HEK293 (cell line): ENCODE measurements around the gene BCL2L11.

Experiments used
- EGR2 ChIP-seq: fragments of 450-650 bp; formaldehyde crosslinking; IDR thresholded peaks from 2 replicates; pipeline ENCODE4 v1.5.1; 2016; ENCODE audit warnings: low read depth, missing biosample characterization, missing genetic modification characterization
- KLF1 ChIP-seq: fragments of 450-650 bp; formaldehyde crosslinking; IDR thresholded peaks from 2 replicates; pipeline ENCODE4 v1.5.1; 2016; ENCODE audit warnings: missing biosample characterization, missing genetic modification characterization
- OVOL3 ChIP-seq: fragments of 450-650 bp; formaldehyde crosslinking; IDR thresholded peaks from 2 replicates; pipeline ENCODE4 v1.5.1; 2016; ENCODE audit warnings: missing biosample characterization, missing genetic modification characterization
- TRIM28 ChIP-seq: IDR thresholded peaks from 2 replicates; pipeline ENCODE4 v1.6.1; 2011; ENCODE audit warnings: low read length, control low read depth, borderline replicate concordance
- ZNF133 ChIP-seq: fragments of 450-650 bp; formaldehyde crosslinking; IDR thresholded peaks from 2 replicates; pipeline ENCODE4 v1.5.1; 2016; ENCODE audit warnings: missing biosample characterization, missing genetic modification characterization
- ZNF138 ChIP-seq: fragments of 450-650 bp; formaldehyde crosslinking; IDR thresholded peaks from 2 replicates; pipeline ENCODE4 v1.5.1; 2016; ENCODE audit warnings: missing biosample characterization, missing genetic modification characterization, borderline replicate concordance
- ZNF16 ChIP-seq: fragments of 450-650 bp; formaldehyde crosslinking; IDR thresholded peaks from 2 replicates; pipeline ENCODE4 v1.5.1; 2016; ENCODE audit warnings: low read depth, missing biosample characterization, missing genetic modification characterization
- ZNF391 ChIP-seq: fragments of 450-650 bp; formaldehyde crosslinking; IDR thresholded peaks from 2 replicates; pipeline ENCODE4 v1.5.1; 2016; ENCODE audit warnings: low read depth, missing biosample characterization, missing genetic modification characterization, borderline replicate concordance
- ZNF529 ChIP-seq: fragments of 450-650 bp; formaldehyde crosslinking; IDR thresholded peaks from 2 replicates; pipeline ENCODE4 v1.5.1; 2017; ENCODE audit warnings: missing genetic modification characterization, missing biosample characterization; ENCODE audit not compliant: insufficient replicate concordance
- ZNF571 ChIP-seq: fragments of 450-650 bp; formaldehyde crosslinking; IDR thresholded peaks from 2 replicates; pipeline ENCODE4 v1.5.0; 2017; ENCODE audit warnings: missing biosample characterization, missing genetic modification characterization
- ZNF791 ChIP-seq: fragments of 450-650 bp; formaldehyde crosslinking; IDR thresholded peaks from 2 replicates; pipeline ENCODE4 v1.5.1; 2016; ENCODE audit warnings: missing biosample characterization, missing genetic modification characterization
- TF ChIP-seq, protein P1 (sequence below): fragments of 450-650 bp; formaldehyde crosslinking; conservative IDR thresholded peaks from 2 replicates; pipeline ENCODE4 v1.5.1; 2016; ENCODE audit warnings: low read depth, missing biosample characterization, missing genetic modification characterization
- TF ChIP-seq, protein P2 (sequence below): fragments of 450-650 bp; formaldehyde crosslinking; IDR thresholded peaks from 2 replicates; pipeline ENCODE4 v1.5.1; 2017; ENCODE audit warnings: missing biosample characterization, missing genetic modification characterization
- TF ChIP-seq, protein P3 (sequence below): fragments of 450-650 bp; formaldehyde crosslinking; conservative IDR thresholded peaks from 2 replicates; pipeline ENCODE4 v1.5.1; 2016; ENCODE audit warnings: low read depth, missing biosample characterization, missing genetic modification characterization
- TF ChIP-seq, protein P4 (sequence below): fragments of 450-650 bp; formaldehyde crosslinking; IDR thresholded peaks from 2 replicates; pipeline ENCODE4 v1.5.1; 2016; ENCODE audit warnings: missing biosample characterization, missing genetic modification characterization
- TF ChIP-seq, protein P5 (sequence below): fragments of 450-650 bp; formaldehyde crosslinking; IDR thresholded peaks from 2 replicates; pipeline ENCODE4 v1.5.1; 2016; ENCODE audit warnings: missing biosample characterization, missing genetic modification characterization
- TF ChIP-seq, protein P6 (sequence below): fragments of 450-650 bp; formaldehyde crosslinking; IDR thresholded peaks from 2 replicates; pipeline ENCODE4 v1.5.1; 2016; ENCODE audit warnings: missing biosample characterization, missing genetic modification characterization, borderline replicate concordance
- TF ChIP-seq, protein P7 (sequence below): fragments of 450-650 bp; formaldehyde crosslinking; IDR thresholded peaks from 2 replicates; pipeline ENCODE4 v1.5.1; 2016; ENCODE audit warnings: missing biosample characterization, missing genetic modification characterization

BCL2L11 gene

DNA sequence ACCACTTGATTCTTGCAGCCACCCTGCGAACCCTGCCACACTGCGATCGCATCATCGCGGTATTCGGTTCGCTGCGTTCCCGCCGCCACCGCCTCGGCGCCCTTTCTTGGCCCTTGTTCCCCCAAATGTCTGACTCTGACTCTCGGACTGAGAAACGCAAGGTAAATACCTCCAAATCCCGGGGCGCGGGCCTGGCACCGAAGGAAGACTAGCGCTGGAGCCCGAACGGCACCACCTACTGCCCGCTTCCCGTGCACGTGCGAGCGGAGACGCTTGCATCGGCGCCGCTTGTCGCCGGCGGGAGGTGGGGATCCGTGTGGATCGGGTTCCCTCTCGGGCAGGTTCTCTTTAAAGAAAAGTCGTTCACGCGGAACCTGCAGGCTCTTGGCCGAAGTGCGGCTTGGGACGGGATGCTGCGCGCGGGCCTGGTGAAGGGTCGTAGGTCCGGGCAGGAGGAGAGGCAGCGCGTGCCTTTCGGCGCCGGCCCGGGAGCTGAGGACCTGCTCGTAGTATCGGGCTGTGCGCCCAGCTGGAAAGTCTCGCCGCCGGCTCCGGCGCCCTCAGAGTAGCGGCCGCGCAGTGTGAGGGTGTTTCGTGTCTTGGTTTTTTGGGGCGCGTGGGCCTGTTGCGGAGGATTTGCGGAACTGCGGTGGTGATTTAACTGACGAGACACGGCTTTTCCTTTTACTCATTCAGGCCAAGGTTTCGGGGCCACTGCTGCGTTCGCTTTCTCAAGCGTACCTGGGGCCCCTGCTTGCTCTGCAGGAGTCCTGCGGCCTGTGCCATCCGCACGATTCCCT is 514 bp downstream of the BCL2L11 start (continued):
- TF ChIP-seq, protein P1, sequence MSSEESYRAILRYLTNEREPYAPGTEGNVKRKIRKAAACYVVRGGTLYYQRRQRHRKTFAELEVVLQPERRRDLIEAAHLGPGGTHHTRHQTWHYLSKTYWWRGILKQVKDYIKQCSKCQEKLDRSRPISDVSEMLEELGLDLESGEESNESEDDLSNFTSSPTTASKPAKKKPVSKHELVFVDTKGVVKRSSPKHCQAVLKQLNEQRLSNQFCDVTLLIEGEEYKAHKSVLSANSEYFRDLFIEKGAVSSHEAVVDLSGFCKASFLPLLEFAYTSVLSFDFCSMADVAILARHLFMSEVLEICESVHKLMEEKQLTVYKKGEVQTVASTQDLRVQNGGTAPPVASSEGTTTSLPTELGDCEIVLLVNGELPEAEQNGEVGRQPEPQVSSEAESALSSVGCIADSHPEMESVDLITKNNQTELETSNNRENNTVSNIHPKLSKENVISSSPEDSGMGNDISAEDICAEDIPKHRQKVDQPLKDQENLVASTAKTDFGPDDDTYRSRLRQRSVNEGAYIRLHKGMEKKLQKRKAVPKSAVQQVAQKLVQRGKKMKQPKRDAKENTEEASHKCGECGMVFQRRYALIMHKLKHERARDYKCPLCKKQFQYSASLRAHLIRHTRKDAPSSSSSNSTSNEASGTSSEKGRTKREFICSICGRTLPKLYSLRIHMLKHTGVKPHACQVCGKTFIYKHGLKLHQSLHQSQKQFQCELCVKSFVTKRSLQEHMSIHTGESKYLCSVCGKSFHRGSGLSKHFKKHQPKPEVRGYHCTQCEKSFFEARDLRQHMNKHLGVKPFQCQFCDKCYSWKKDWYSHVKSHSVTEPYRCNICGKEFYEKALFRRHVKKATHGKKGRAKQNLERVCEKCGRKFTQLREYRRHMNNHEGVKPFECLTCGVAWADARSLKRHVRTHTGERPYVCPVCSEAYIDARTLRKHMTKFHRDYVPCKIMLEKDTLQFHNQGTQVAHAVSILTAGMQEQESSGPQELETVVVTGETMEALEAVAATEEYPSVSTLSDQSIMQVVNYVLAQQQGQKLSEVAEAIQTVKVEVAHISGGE (tag by site-specific recombination), result no peak
- TF ChIP-seq ZNF16 (tag by site-specific recombination) (no peak), ZNF138 (tag by site-specific recombination) (no peak), OVOL3 (tag by site-specific recombination) (no peak), ZNF791 (tag by site-specific recombination) (no peak), ZNF529 (no peak), TRIM28 (no peak), ZNF391 (tag by site-specific recombination) (no peak), EGR2 (tag by site-specific recombination) (no peak), ZNF133 (tag by site-specific recombination) (no peak), KLF1 (tag by site-specific recombination) (no peak), ZNF571 (tag by site-specific recombination) (no peak)
- TF ChIP-seq, protein P2, sequence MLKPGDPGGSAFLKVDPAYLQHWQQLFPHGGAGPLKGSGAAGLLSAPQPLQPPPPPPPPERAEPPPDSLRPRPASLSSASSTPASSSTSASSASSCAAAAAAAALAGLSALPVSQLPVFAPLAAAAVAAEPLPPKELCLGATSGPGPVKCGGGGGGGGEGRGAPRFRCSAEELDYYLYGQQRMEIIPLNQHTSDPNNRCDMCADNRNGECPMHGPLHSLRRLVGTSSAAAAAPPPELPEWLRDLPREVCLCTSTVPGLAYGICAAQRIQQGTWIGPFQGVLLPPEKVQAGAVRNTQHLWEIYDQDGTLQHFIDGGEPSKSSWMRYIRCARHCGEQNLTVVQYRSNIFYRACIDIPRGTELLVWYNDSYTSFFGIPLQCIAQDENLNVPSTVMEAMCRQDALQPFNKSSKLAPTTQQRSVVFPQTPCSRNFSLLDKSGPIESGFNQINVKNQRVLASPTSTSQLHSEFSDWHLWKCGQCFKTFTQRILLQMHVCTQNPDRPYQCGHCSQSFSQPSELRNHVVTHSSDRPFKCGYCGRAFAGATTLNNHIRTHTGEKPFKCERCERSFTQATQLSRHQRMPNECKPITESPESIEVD (tag by site-specific recombination), result no peak
- TF ChIP-seq, protein P3, sequence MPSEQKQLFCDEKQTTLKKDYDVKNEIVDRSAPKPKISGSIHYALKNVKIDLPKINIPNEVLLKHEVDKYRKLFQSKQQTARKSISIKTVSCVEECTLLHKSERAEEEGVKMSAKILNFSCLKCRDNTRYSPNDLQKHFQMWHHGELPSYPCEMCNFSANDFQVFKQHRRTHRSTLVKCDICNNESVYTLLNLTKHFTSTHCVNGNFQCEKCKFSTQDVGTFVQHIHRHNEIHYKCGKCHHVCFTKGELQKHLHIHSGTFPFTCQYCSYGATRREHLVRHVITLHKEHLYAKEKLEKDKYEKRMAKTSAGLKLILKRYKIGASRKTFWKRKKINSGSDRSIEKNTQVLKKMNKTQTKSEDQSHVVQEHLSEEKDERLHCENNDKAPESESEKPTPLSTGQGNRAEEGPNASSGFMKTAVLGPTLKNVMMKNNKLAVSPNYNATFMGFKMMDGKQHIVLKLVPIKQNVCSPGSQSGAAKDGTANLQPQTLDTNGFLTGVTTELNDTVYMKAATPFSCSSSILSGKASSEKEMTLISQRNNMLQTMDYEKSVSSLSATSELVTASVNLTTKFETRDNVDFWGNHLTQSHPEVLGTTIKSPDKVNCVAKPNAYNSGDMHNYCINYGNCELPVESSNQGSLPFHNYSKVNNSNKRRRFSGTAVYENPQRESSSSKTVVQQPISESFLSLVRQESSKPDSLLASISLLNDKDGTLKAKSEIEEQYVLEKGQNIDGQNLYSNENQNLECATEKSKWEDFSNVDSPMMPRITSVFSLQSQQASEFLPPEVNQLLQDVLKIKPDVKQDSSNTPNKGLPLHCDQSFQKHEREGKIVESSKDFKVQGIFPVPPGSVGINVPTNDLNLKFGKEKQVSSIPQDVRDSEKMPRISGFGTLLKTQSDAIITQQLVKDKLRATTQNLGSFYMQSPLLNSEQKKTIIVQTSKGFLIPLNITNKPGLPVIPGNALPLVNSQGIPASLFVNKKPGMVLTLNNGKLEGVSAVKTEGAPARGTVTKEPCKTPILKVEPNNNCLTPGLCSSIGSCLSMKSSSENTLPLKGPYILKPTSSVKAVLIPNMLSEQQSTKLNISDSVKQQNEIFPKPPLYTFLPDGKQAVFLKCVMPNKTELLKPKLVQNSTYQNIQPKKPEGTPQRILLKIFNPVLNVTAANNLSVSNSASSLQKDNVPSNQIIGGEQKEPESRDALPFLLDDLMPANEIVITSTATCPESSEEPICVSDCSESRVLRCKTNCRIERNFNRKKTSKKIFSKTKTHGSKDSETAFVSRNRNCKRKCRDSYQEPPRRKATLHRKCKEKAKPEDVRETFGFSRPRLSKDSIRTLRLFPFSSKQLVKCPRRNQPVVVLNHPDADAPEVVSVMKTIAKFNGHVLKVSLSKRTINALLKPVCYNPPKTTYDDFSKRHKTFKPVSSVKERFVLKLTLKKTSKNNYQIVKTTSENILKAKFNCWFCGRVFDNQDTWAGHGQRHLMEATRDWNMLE (tag by site-specific recombination), result no peak
- TF ChIP-seq, protein P4, sequence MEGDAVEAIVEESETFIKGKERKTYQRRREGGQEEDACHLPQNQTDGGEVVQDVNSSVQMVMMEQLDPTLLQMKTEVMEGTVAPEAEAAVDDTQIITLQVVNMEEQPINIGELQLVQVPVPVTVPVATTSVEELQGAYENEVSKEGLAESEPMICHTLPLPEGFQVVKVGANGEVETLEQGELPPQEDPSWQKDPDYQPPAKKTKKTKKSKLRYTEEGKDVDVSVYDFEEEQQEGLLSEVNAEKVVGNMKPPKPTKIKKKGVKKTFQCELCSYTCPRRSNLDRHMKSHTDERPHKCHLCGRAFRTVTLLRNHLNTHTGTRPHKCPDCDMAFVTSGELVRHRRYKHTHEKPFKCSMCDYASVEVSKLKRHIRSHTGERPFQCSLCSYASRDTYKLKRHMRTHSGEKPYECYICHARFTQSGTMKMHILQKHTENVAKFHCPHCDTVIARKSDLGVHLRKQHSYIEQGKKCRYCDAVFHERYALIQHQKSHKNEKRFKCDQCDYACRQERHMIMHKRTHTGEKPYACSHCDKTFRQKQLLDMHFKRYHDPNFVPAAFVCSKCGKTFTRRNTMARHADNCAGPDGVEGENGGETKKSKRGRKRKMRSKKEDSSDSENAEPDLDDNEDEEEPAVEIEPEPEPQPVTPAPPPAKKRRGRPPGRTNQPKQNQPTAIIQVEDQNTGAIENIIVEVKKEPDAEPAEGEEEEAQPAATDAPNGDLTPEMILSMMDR, result peak; percentile 49; the same call in 1 of the 2 replicates
- TF ChIP-seq, protein P5, sequence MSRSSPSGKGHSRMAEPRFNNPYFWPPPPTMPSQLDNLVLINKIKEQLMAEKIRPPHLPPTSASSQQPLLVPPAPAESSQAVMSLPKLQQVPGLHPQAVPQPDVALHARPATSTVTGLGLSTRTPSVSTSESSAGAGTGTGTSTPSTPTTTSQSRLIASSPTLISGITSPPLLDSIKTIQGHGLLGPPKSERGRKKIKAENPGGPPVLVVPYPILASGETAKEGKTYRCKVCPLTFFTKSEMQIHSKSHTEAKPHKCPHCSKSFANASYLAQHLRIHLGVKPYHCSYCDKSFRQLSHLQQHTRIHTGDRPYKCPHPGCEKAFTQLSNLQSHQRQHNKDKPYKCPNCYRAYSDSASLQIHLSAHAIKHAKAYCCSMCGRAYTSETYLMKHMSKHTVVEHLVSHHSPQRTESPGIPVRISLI, result no peak
- TF ChIP-seq, protein P6, sequence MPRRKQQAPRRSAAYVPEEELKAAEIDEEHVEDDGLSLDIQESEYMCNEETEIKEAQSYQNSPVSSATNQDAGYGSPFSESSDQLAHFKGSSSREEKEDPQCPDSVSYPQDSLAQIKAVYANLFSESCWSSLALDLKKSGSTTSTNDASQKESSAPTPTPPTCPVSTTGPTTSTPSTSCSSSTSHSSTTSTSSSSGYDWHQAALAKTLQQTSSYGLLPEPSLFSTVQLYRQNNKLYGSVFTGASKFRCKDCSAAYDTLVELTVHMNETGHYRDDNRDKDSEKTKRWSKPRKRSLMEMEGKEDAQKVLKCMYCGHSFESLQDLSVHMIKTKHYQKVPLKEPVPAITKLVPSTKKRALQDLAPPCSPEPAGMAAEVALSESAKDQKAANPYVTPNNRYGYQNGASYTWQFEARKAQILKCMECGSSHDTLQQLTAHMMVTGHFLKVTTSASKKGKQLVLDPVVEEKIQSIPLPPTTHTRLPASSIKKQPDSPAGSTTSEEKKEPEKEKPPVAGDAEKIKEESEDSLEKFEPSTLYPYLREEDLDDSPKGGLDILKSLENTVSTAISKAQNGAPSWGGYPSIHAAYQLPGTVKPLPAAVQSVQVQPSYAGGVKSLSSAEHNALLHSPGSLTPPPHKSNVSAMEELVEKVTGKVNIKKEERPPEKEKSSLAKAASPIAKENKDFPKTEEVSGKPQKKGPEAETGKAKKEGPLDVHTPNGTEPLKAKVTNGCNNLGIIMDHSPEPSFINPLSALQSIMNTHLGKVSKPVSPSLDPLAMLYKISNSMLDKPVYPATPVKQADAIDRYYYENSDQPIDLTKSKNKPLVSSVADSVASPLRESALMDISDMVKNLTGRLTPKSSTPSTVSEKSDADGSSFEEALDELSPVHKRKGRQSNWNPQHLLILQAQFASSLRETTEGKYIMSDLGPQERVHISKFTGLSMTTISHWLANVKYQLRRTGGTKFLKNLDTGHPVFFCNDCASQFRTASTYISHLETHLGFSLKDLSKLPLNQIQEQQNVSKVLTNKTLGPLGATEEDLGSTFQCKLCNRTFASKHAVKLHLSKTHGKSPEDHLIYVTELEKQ (tag by site-specific recombination), result no peak
- TF ChIP-seq, protein P7, sequence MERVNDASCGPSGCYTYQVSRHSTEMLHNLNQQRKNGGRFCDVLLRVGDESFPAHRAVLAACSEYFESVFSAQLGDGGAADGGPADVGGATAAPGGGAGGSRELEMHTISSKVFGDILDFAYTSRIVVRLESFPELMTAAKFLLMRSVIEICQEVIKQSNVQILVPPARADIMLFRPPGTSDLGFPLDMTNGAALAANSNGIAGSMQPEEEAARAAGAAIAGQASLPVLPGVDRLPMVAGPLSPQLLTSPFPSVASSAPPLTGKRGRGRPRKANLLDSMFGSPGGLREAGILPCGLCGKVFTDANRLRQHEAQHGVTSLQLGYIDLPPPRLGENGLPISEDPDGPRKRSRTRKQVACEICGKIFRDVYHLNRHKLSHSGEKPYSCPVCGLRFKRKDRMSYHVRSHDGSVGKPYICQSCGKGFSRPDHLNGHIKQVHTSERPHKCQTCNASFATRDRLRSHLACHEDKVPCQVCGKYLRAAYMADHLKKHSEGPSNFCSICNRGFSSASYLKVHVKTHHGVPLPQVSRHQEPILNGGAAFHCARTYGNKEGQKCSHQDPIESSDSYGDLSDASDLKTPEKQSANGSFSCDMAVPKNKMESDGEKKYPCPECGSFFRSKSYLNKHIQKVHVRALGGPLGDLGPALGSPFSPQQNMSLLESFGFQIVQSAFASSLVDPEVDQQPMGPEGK (tag by site-specific recombination), result no peak
